K562 treated with DMSO at 1 percent for 4 hours (cell line): ENCODE results near the gene SERPINB6. TPM values are rescaled to one million over a fixed set of nuclear protein-coding genes. Genes with fewer than 3 reads are reported as not detected.

Experiments used
- total RNA-seq: library from RNA; unstranded; fragments of 300-600 nt; gene quantifications from 2 replicates; pipeline ENCODE4 v1.2.3, GENCODE V29; 2022; ENCODE audit not compliant: insufficient read depth

The SERPINB6 gene
- 220 and 221 TPM in 2 replicates for total RNA-seq

DNA sequence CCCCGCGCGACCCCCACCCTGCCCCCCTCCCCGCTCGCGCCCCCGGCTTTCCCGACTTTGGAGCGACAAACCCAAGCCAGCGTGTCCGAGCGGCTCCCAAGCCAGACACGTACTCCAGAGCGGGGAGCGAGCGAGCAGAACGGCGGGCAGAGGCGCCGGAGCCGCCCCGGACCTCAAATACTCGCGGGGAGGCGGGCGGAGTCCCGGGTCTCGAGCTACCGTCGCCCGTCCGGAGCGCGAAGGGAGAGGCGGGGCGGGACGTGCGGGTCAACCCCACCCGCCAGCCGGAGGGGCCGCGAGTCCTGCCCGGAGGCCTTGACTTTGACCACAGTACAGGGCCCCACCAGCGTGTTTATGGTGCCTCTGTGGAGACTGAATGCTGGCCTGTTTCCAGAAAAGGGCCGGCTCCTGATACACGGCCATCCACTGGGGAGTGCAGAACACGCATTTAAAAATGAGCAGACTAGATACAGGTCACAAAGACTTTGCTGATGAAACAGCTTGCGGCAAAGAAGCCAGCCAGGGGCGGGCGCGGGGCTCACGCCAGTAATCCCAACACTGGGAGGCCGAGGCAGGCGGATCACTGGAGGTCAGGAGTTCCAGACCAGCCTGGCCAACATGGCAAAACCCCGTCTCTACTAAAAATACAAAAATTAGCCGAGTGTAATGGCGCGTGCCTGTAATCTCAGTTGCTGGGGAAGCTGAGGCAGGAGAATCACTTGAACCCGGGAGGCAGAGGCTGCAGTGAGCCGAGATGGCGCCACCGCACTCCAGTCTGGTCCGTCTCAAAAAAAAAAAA is at the start of gene SERPINB6:
Gene SERPINB6, minus strand, starts transcription at position 148 of the 799 bp plus-strand sequence. CDS start 12,235 bp downstream, outside the sequence.

DNA sequence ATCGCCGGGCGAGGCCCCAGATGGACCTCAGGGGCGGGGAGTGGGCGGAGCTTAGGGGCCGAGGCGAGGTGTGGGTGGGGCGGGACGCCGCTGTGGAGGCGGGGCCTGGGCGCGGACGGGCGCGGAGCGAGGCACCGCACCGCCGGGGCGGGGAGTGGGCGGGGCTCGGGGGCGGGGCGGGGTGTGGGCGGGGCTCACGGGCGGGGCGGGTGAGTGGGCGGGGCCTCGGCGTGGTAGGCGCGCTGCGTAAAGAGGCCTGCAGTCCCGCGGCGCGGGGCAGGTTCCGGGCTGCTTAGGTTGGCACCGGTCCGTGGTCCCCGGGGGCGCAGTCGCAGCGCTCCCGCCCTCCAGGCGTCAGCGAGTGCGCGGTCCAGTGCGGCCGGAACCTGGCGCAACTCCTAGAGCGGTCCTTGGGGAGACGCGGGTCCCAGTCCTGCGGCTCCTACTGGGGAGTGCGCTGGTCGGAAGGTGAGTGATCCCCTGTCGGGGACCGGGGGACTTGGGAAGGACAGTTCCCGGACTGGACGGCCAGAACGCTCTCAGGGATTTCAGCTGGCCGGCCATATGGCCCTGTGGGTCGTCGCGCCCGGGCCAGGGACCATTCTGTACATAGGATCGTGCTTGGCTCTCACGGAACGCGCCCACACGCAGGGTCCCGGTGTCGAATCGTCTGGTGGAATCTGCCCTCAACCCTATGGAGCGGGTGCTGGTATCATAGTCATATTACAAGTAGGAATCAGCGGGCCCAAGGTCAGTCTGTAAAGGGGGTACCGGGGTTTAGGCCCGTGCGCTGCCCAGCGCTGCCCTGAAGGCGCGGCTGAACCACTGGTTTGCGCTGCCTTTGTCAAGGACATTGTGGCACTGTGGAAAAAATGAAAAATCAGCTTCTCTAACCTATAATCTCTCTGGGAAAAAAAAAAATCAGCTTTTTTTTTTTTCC is 28.5 kb upstream of the SERPINB6 start, which contains the start of gene NQO2:
Gene NQO2, plus strand, starts transcription at position 277 of the 940 bp plus-strand sequence. CDS start 6,659 bp downstream, outside the sequence.

Other genes starting within 250 kb of the SERPINB6 start
- 0.13 and 0.27 TPM in 2 replicates for gene MYLK4, start 220.6 kb downstream of the SERPINB6 start, total RNA-seq
- 54.6 and 56.1 TPM in 2 replicates for gene WRNIP1, start 206.2 kb downstream of the SERPINB6 start, total RNA-seq
- gene SERPINB1, start 129.7 kb downstream of the SERPINB6 start, total RNA-seq = 56.1 and 63.1 TPM in 2 replicates
- gene SERPINB9, start 68.3 kb downstream of the SERPINB6 start, total RNA-seq = 8.0 and 13.8 TPM in 2 replicates
- gene NQO2, start 28.3 kb upstream of the SERPINB6 start, total RNA-seq = 288 and 325 TPM in 2 replicates
- 27.7 and 31.5 TPM in 2 replicates for gene RIPK1, start 96.9 kb upstream of the SERPINB6 start, total RNA-seq
- gene BPHL, start 147.1 kb upstream of the SERPINB6 start, total RNA-seq = 6.7 and 8.8 TPM in 2 replicates
- 129 and 133 TPM in 2 replicates for gene TUBB2A, start 186.0 kb upstream of the SERPINB6 start, total RNA-seq